Pancreas (tissue), 10 donors: ENCODE data around the gene ZDHHC13. TPM values are rescaled to one million over a fixed set of nuclear protein-coding genes. Genes with fewer than 3 reads are reported as not detected.
A peak's percentile ranks its signal among the peaks of the same experiment; 100 is the strongest.

Experiments used
- ATAC-seq, 4 donors: fragments of 200-7000 bp; cut with Tn5 transposase; one replicate each; pipeline versions ENCODE4 v1.8.0 to v1.9.1; 2020; ENCODE audit warnings: mild to moderate bottlenecking in 4 of 4, moderate library complexity in 4 of 4
- DNase-seq, 6 donors: peaks; one replicate each; pipeline ENCODE4 v3.0.0-alpha.2; 2020
- FAIRE-seq: peaks from 2 replicates; lab custom pipeline; 2012; peaks lifted over from hg19 to GRCh38; lab: Jason Lieb, UNC
- H3K27ac ChIP-seq, 4 donors: fragments of 200-600 bp; sonication (generic); 1 replicate in 3 of 4; 2 replicates in 1 of 4; pipeline versions ENCODE4 v1.5.0 to v1.8.0; 2020
- H3K27me3 ChIP-seq, 4 donors: fragments of 200-600 bp; one replicate each; pipeline ENCODE4 v1.8.0; 2021
- H3K36me3 ChIP-seq, 3 donors: fragments of 200-600 bp; sonication (generic) in 1 of 3; one replicate each; pipeline versions ENCODE4 v1.5.0 to v1.8.0; 2020 to 2021
- H3K4me1 ChIP-seq, 3 donors: fragments of 200-600 bp; one replicate each; pipeline ENCODE4 v1.8.0; 2021
- H3K4me3 ChIP-seq, 4 donors: fragments of 200-600 bp; sonication (generic) in 2 of 4; one replicate each; pipeline versions ENCODE4 v1.5.0 to v1.8.0; 2020 to 2021
- H3K9me3 ChIP-seq, 4 donors: fragments of 200-600 bp; one replicate each; pipeline ENCODE4 v1.8.0; 2021
- CTCF ChIP-seq, 4 donors: fragments of 200-600 bp; sonication (generic) in 3 of 4; IDR thresholded peaks; one replicate each; pipeline versions ENCODE4 v1.5.0 to v1.8.0; 2021; ENCODE audit warnings: antibody characterized with exemption in 4 of 4
- WGBS, 2 donors: extraction: QIAGEN DNeasy Blood & Tissue Kit; methylation state at CpG; one replicate each; pipeline ENCODE4 v1.1.7; 2013; 5-methylcytosine and 5-hydroxymethylcytosine counted together
- intact Hi-C, 3 donors: fragments of 100-400 bp; cut with DNase I; formaldehyde crosslinking; loops; one replicate each; pipeline versions ENCODE4 v1.11.1 to v1.14.2; 2022
- polyA plus RNA-seq, 2 donors: library from polyadenylated mRNA; stranded (reverse); fragments of 200-250 nt; gene quantifications; one replicate each; pipeline ENCODE4 v1.2.3, GENCODE V29; 2013
- total RNA-seq, 6 donors: library from RNA; stranded (reverse); fragmentation: NEBNext Ultra II Directional in 4 of 6; extraction: Animal tissue kit (Norgen Biotek cat#: 25700) in 4 of 6; gene quantifications; one replicate each; pipeline versions ENCODE4 v1.2.1 to v1.2.4, GENCODE V29; 2021 to 2023
- donor health status: healthy with polysubstance abuse.
- donor health status: DM: no; HTN: no; CAD: no; lungs with moderate emphysema.
- donor health status: DM: no; HTN: no; CAD: no.
- donor health status: control.
- donor health status: control.
- donor health status: Bipolar disorder and iron deficiency.
- donor health status: DM: yes; HTN: yes; CAD: no.
- donor health status: DM: no; HTN: no; CAD: no.
- donor health status: DM: no; HTN: no; CAD: no.
- donor health status: DM: yes; HTN: yes; CAD: no.

ZDHHC13 gene
- total and polyA plus RNA-seq, 8 donors, result 4.5 to 11.5 (median 7.5) TPM

DNA sequence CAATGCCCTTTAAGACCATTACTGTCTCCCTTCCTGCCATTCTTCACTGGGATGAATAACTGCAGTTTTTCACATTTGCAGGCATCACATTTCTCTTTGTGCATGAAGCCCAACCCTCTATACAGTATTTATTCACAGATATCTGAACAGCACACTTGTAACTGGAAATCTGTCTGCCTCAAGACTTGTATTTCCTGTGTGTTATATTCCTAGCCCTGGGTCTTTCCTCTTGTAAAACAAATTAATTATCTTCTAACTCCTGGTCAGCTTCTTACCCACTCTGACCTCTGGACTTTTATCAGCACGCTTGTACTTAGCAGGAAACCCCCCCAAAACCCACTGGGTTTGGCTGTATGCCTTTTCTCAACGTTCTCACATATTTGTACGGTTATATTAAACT, 82.8 kb downstream of the ZDHHC13 start:
- TF ChIP-seq CTCF (IDR thresholded peaks at IDR 0.05), result no peak
- ATAC-seq (no peak), FAIRE-seq (no peak), DNase-seq (no peak)
- Histone ChIP-seq H3K27me3 (no peaks in the 10 kb centered on the region), H3K27ac (no peak overlapping the region), H3K36me3 (no peaks in the 10 kb centered on the region), H3K4me1 (no peaks in the 10 kb centered on the region), H3K9me3 (no peaks in the 10 kb centered on the region), H3K4me3 (no peak overlapping the region)
- intact Hi-C loops, result no loop called here
- 28 to 34% methylated on average over 3 of the region's 3 CpGs for WGBS, 2 donors

DNA sequence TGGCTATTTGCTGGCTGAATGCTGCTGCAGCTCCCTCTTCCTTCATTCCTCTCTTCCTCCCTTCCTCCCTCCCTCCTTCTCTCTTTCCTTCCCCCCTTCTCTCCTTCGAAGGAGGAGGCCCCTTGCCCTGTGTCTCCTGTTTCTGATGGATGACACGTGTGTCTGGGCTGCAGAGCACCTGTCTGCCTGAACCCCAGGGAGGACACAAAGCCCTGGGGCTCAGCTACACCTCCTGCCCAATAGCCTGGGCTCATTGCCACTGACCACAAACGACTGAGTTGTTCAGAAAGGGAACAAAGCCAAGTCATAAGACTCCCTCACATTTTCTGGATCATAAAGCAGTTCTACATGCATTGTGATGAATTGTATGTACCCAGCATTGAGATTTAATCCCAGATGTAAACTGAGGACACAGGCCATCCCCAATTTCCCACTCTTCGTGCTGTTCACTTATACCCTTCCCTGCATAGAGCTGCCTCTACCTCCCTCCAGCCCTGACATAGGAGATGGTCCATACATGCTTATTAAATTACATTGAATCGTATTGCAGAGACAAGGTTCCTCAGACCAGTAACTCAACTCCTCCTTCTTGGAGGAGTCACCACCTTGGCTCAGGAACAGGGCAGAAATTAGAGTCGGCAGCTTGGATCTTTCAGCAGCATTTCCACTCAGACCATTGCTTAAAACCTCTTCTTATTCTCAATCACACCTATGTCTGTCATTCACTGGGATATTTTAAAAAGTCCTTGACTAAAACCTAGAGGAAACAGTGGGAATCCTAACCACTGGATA, 83.6 kb downstream of the ZDHHC13 start:
- ATAC-seq, result peak in 2 of 4 donors; percentile 35 to 44
- Histone ChIP-seq H3K9me3 (no peaks in the 10 kb centered on the region), H3K27ac (no peak overlapping the region), H3K4me1 (no peaks in the 10 kb centered on the region), H3K36me3 (no peaks in the 10 kb centered on the region), H3K4me3 (no peak overlapping the region), H3K27me3 (no peaks in the 10 kb centered on the region)
- WGBS, 2 donors, result 42 to 50% methylated on average over 6 of the region's 6 CpGs
- DNase-seq, result no peak
- no peak for TF ChIP-seq CTCF (IDR thresholded peaks at IDR 0.05)
- intact Hi-C loops, result no loop called here
- FAIRE-seq, result no peak

- WGBS, 2 donors, result 70 to 78% methylated on average over 7 of the region's 7 CpGs
- no peak for ATAC-seq
- intact Hi-C loops, result no loop called here
- H3K27ac ChIP-seq, result no peak within 1 kb of the TSS
- H3K4me1 ChIP-seq, result no peaks in the 10 kb centered on the region
- no peaks in the 10 kb centered on the region for H3K9me3 ChIP-seq
- TF ChIP-seq CTCF (IDR thresholded peaks at IDR 0.05), result no peak
- H3K36me3 ChIP-seq, result no peaks in the 10 kb centered on the region
- H3K4me3 ChIP-seq, result no peak within 1 kb of the TSS
- no peak for FAIRE-seq
- H3K27me3 ChIP-seq, result no peaks in the 10 kb centered on the region
- no peak for DNase-seq
Measured at GRCh38 chr11:19201737-19202605, 85.0 kb downstream of the ZDHHC13 start, which contains the start of gene CSRP3. CSRP3 (minus strand) TSS chr11:19201983; CDS start chr11:19192448, 9,535 bp downstream.

DNA sequence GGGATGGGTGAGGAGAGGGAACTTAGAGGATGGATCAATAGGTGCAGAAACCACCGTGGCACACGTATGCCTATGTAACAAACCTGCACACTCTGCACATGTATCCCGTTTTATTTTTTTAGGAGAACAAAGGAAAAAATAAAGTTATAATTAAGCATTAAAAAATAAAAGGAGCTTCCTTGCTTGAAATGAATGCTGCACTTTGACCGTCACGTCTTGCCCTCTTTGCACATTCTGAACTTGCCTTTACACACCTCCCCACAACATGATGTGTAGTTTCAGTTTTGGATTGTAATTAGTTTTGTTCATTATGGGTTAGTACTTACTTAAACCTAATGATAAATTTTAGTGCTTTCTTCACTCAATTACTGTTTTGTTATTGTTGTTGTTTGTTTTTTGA, 87.9 kb downstream of the ZDHHC13 start:
- no peaks in the 10 kb centered on the region for H3K9me3 ChIP-seq
- intact Hi-C loops, result no loop called here
- H3K4me3 ChIP-seq, result no peak overlapping the region
- no peaks in the 10 kb centered on the region for H3K36me3 ChIP-seq
- DNase-seq (no peak), FAIRE-seq (no peak), ATAC-seq (no peak)
- H3K27me3 ChIP-seq, result no peaks in the 10 kb centered on the region
- H3K27ac ChIP-seq, result no peak overlapping the region
- no peak for TF ChIP-seq CTCF (IDR thresholded peaks at IDR 0.05)
- 77 to 86% methylated on average over 5 of the region's 5 CpGs for WGBS, 2 donors
- H3K4me1 ChIP-seq, result no peaks in the 10 kb centered on the region
